A673 (cell line): ENCODE measurements around the gene NSD1. TPM values are rescaled to one million over a fixed set of nuclear protein-coding genes. Genes with fewer than 3 reads are reported as not detected.

Experiments used
- BruUV-seq: library from RNA; stranded (reverse); fragments of 400-500 nt; replicated peaks from 2 replicates; lab custom pipeline; 2021; lab: Mats Ljungman, UMichigan
- CTCF ChIA-PET: fragments of 300-600 bp; sonication (Branson Sonifier 250); formaldehyde crosslinking; loops from one replicate; lab custom pipeline; 2022; ENCODE audit warnings: antibody characterized with exemption; lab: Charles Lee
- POLR2A ChIA-PET: fragments of 300-600 bp; sonication (Branson Sonifier 250); formaldehyde crosslinking; loops from one replicate; lab custom pipeline; 2022; ENCODE audit warnings: antibody characterized with exemption; ENCODE audit not compliant: low non-redundant PET; lab: Charles Lee
- DNase-seq: peaks from one replicate; pipeline ENCODE4 v3.0.0-alpha.2; 2015; ENCODE audit warnings: low spot score
- H3K27ac ChIP-seq: fragments of 200-600 bp; sonication (generic); 2 replicates; pipeline ENCODE4 v1.5.1; 2016; ENCODE audit warnings: mixed run types, low read depth, mild to moderate bottlenecking, mixed read lengths, antibody characterized with exemption, low read length; ENCODE audit not compliant: poor library complexity, severe bottlenecking
- H3K27me3 ChIP-seq: fragments of 200-600 bp; sonication (generic); replicated peaks from 2 replicates; pipeline ENCODE4 v1.6.1; 2017; ENCODE audit warnings: mixed run types, low read depth, mild to moderate bottlenecking, mixed read lengths, antibody characterized with exemption, low read length; ENCODE audit not compliant: insufficient read depth, poor library complexity
- H3K36me3 ChIP-seq: fragments of 200-600 bp; sonication (generic); 2 replicates; pipeline ENCODE4 v1.6.1; 2016; ENCODE audit warnings: mixed run types, mild to moderate bottlenecking, mixed read lengths, antibody characterized with exemption, low read length; ENCODE audit not compliant: insufficient read depth, poor library complexity, severe bottlenecking
- H3K4me1 ChIP-seq: fragments of 200-600 bp; sonication (generic); 2 replicates; pipeline ENCODE4 v1.6.1; 2017; ENCODE audit warnings: mixed run types, mild to moderate bottlenecking, mixed read lengths, antibody characterized with exemption, low read length; ENCODE audit not compliant: insufficient read depth, poor library complexity, severe bottlenecking
- H3K4me3 ChIP-seq: fragments of 200-600 bp; sonication (generic); 2 replicates; pipeline ENCODE4 v1.5.1; 2016; ENCODE audit warnings: low read depth, mixed run types, mild to moderate bottlenecking, mixed read lengths, low read length; ENCODE audit not compliant: poor library complexity, severe bottlenecking
- H3K9me3 ChIP-seq: fragments of 200-600 bp; sonication (generic); 2 replicates; pipeline ENCODE4 v1.6.1; 2016; ENCODE audit warnings: mixed run types, low read depth, mild to moderate bottlenecking, mixed read lengths, antibody characterized with exemption, low read length; ENCODE audit not compliant: poor library complexity, severe bottlenecking
- EZH2 ChIP-seq: fragments of 200-600 bp; sonication (generic); IDR thresholded peaks from 2 replicates; pipeline ENCODE4 v1.6.1; 2017; ENCODE audit warnings: borderline replicate concordance, low read depth, mild to moderate bottlenecking, mixed read lengths, antibody characterized with exemption, low read length; ENCODE audit not compliant: poor library complexity, severe bottlenecking
- intact Hi-C: fragments of 100-400 bp; cut with micrococcal nuclease; formaldehyde crosslinking; loops from one replicate; pipeline ENCODE4 v1.10.0; 2022; ENCODE audit not compliant: unreplicated experiment
- total RNA-seq: library from RNA; stranded (reverse); gene quantifications from 2 replicates; pipeline ENCODE4 v1.2.3, GENCODE V29; 2021
- TF ChIP-seq, protein P1 (sequence below): fragments of 300-800, 200-600 bp; sonication (generic); conservative IDR thresholded peaks from 2 replicates; pipeline ENCODE4 v1.5.1; 2017; ENCODE audit warnings: low read depth, mild to moderate bottlenecking, antibody characterized with exemption, low read length, moderate library complexity, mixed read lengths

Gene NSD1
- total RNA-seq, 1 experiment from 2014 or later, result 74.3 TPM

DNA sequence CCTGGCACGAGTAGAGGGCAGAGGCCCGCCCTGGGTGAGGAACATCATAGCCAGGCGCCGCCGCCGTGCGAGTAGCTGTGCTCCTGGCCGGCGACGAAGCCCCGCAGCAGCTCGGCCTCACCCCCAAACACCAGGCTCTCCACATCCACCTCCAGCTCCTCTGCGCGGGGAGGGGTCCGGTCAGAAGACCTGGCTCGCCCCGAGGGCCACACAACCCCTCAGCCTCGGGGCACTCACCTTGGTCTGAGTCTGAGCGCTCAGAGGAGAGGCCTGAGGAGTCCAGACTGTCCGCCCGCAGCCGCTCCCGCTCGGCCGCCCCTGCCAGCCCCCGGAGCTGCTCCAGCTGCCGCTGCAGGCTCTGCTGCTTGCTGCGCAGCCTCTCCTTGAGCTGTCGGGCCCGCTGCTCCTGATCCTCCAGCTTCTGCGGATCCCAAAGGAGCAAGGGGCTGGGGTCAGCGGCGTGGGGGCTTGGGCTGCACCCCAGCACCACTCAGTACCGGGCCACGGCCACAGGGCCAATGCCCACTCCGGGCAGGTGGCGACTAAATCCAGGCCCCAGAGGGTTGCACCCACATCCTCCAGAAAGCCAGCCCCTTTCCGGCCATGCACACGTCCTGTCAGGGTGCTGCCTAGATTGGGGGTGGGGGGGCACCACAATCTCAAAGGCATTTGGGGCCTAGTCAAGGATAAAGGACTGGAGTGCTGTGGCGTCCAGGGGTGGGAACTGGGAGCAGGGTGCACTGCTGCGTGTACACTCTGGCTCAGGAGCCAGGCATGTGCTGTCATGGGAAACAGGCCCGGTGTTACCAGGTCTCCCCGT, 174.2 kb downstream of the NSD1 start:
- Histone ChIP-seq H3K36me3 (peaks cover 28% of the 10 kb centered on the region), H3K4me1 (peaks cover 16% of the 10 kb centered on the region), H3K4me3 (no peak overlapping the region), H3K9me3 (no peaks in the 10 kb centered on the region), H3K27ac (peak overlapping the region; percentile 14), H3K27me3 (no peaks in the 10 kb centered on the region)
- POLR2A ChIA-PET, result no interaction called here
- CTCF ChIA-PET, result interaction anchor here (0.6 kb wide), 2 partner anchors 175 to 199 kb away, joined by 3 to 5 read pairs; no protein-coding TSS in a partner anchor
- DNase-seq, result no peak
- intact Hi-C loops, result loop anchor here (2.0 kb wide), 1 partner anchor 195 kb away; no protein-coding TSS in a partner anchor
- no TSS peak for BruUV-seq
- TF ChIP-seq, protein P1, sequence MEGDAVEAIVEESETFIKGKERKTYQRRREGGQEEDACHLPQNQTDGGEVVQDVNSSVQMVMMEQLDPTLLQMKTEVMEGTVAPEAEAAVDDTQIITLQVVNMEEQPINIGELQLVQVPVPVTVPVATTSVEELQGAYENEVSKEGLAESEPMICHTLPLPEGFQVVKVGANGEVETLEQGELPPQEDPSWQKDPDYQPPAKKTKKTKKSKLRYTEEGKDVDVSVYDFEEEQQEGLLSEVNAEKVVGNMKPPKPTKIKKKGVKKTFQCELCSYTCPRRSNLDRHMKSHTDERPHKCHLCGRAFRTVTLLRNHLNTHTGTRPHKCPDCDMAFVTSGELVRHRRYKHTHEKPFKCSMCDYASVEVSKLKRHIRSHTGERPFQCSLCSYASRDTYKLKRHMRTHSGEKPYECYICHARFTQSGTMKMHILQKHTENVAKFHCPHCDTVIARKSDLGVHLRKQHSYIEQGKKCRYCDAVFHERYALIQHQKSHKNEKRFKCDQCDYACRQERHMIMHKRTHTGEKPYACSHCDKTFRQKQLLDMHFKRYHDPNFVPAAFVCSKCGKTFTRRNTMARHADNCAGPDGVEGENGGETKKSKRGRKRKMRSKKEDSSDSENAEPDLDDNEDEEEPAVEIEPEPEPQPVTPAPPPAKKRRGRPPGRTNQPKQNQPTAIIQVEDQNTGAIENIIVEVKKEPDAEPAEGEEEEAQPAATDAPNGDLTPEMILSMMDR, result no peak
- TF ChIP-seq EZH2, result no peak

DNA sequence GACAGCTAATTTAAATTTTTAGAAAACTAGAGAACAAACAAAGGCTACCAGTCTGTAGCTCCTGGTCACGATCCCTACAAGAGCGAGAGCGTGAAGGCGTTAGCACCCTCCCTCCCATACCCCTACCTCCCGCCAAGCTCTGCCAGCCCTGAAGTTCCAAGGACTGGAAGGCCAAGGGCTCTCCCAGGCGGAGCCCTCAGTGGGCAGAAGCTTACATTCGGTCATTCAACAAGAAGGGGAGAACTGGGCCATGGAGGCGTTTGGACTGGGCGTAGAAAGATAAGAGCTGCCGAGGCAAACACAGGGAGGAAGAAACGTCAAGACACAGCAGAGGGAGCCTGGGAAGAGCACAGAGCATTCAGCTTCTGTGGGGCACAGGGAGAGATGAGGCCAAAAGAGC, 175.2 kb downstream of the NSD1 start:
- H3K9me3 ChIP-seq, result no peaks in the 10 kb centered on the region
- CTCF ChIA-PET, result interaction anchor here (0.6 to 1.8 kb wide), 4 partner anchors 195 to 199 kb away, joined by 3 to 6 read pairs (median 4); no protein-coding TSS in a partner anchor
- no peak for TF ChIP-seq EZH2
- TF ChIP-seq, protein P1, result no peak
- peaks cover 28% of the 10 kb centered on the region for H3K36me3 ChIP-seq
- no TSS peak for BruUV-seq
- H3K4me1 ChIP-seq, result peaks cover 20% of the 10 kb centered on the region
- POLR2A ChIA-PET, result no interaction called here
- no peak overlapping the region for H3K4me3 ChIP-seq
- DNase-seq, result no peak
- H3K27me3 ChIP-seq, result no peaks in the 10 kb centered on the region
- H3K27ac ChIP-seq, result no peak overlapping the region
- intact Hi-C loops, result loop anchor here (2.0 kb wide), 1 partner anchor 196 kb away; no protein-coding TSS in a partner anchor

DNA sequence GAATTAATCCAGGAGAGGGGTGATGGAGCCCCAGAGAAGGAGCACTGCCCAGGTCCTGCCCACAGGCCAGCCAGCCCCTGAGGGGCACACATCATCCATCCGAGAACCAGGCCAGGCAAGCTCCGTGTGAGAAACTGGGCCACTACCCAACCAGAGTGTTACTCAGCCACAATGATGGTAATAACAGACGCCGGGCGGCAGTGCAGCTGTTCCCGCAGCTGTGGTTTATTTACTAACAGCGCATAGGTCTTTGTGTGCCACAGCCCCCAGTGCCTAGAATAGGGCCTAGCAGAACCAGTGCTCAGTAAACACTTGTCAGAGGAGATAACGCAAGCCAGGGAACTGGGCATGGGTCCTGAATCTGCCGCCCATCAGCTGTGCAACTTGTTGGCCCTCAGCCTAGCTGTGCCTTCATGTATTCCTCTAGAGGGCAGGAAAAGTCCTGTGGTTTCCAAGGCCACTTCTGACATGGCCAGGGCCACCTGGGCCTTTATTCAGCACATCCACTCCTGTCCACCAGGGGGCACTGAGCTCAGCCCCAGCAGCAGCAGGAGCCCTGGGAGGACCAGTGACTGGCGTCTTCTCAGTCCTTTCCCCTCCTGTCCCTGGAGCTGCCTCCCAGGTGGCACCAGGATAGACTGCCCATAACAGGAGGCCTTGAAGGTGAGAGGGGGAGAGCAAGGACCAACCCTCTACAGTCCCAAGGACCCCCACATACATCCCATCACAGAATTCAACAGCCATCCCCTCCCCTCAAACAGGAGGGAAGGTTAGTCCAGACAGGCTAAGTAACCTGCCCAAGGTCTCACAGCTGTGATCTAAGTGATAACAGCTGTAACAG, 176.0 kb downstream of the NSD1 start:
- no TSS peak for BruUV-seq
- TF ChIP-seq EZH2, result no peak
- TF ChIP-seq, protein P1, result peak; percentile 86
- Histone ChIP-seq H3K27ac (no peak overlapping the region), H3K27me3 (no peaks in the 10 kb centered on the region), H3K36me3 (peaks cover 28% of the 10 kb centered on the region), H3K9me3 (no peaks in the 10 kb centered on the region), H3K4me3 (peak overlapping the region; percentile 80), H3K4me1 (peaks cover 20% of the 10 kb centered on the region)
- DNase-seq, result peak; percentile 70
- POLR2A ChIA-PET, result no interaction called here
- intact Hi-C loops, result loop anchor here (2.0 kb wide), 2 partner anchors 187 to 197 kb away; partner anchors contain the start of gene PDLIM7
- CTCF ChIA-PET, result interaction anchor here (0.6 to 1.8 kb wide), 11 partner anchors 8 to 531 kb away, joined by 3 to 18 read pairs (median 4); partner anchors contain the start of gene GRK6
